ENCODE results near the gene ITGAV.

DNA sequence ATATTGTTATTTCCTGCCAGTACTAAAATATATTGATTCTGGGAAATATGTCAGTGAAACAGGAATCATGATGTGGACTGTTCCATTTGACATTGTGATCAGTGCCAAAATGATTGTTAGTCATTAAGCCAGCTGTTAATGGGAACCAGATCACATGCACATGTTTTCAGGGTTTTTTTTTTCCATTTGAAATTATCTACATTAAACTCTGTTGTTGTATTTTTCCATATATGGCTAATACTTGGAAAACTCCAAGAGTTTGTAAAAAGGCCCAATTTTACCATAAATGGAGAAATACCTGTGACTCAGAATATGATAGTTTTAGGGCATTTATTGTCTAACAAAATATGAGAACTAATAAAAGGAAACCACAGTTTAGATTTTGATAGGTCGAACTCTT lies 13.4 kb downstream of the ITGAV start:
- TF ChIP-seq CEBPB (IDR thresholded peaks at IDR 0.05), result no peak
- TF ChIP-seq, protein P1, sequence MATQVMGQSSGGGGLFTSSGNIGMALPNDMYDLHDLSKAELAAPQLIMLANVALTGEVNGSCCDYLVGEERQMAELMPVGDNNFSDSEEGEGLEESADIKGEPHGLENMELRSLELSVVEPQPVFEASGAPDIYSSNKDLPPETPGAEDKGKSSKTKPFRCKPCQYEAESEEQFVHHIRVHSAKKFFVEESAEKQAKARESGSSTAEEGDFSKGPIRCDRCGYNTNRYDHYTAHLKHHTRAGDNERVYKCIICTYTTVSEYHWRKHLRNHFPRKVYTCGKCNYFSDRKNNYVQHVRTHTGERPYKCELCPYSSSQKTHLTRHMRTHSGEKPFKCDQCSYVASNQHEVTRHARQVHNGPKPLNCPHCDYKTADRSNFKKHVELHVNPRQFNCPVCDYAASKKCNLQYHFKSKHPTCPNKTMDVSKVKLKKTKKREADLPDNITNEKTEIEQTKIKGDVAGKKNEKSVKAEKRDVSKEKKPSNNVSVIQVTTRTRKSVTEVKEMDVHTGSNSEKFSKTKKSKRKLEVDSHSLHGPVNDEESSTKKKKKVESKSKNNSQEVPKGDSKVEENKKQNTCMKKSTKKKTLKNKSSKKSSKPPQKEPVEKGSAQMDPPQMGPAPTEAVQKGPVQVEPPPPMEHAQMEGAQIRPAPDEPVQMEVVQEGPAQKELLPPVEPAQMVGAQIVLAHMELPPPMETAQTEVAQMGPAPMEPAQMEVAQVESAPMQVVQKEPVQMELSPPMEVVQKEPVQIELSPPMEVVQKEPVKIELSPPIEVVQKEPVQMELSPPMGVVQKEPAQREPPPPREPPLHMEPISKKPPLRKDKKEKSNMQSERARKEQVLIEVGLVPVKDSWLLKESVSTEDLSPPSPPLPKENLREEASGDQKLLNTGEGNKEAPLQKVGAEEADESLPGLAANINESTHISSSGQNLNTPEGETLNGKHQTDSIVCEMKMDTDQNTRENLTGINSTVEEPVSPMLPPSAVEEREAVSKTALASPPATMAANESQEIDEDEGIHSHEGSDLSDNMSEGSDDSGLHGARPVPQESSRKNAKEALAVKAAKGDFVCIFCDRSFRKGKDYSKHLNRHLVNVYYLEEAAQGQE (IDR thresholded peaks at IDR 0.05; ENCODE audit: low read depth), result no peak
- no peak for TF ChIP-seq NFIC (IDR thresholded peaks at IDR 0.05)
- no peak for TF ChIP-seq RAD21 (IDR thresholded peaks at IDR 0.05; ENCODE audit: low read depth)
- no peak for TF ChIP-seq EP300 (IDR thresholded peaks at IDR 0.05; ENCODE audit: borderline replicate concordance)
- TF ChIP-seq TCF12 (IDR thresholded peaks at IDR 0.05; ENCODE audit: low read depth), result no peak
- no peak for TF ChIP-seq MAX (IDR thresholded peaks at IDR 0.05)
- no peak for TF ChIP-seq ZBTB7A (IDR thresholded peaks at IDR 0.05; ENCODE audit: low read depth)
- no peak for TF ChIP-seq CREB1 (IDR thresholded peaks at IDR 0.05; ENCODE audit: low read depth)
- TF ChIP-seq TAF1 (IDR thresholded peaks at IDR 0.05; ENCODE audit: low read depth), result no peak
- no peak for TF ChIP-seq TEAD4 (IDR thresholded peaks at IDR 0.05)
- TF ChIP-seq, protein P2, sequence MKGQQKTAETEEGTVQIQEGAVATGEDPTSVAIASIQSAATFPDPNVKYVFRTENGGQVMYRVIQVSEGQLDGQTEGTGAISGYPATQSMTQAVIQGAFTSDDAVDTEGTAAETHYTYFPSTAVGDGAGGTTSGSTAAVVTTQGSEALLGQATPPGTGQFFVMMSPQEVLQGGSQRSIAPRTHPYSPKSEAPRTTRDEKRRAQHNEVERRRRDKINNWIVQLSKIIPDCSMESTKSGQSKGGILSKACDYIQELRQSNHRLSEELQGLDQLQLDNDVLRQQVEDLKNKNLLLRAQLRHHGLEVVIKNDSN (IDR thresholded peaks at IDR 0.05), result no peak
- TF ChIP-seq EGR1 (IDR thresholded peaks at IDR 0.05), result no peak

Measured in Ishikawa (cell line).